EH (cell line): ENCODE data around the gene AGXT.
"Not testable (repeated sequence)": the region's sequence is repeated elsewhere in the genome, so short reads cannot be mapped to it uniquely, and the experiment has no call there.

Experiments used
- DNase-seq: peaks from one replicate; pipeline ENCODE4 v3.0.0-alpha.2; 2015; ENCODE audit warnings: low read depth

The AGXT gene

GRCh38 chr2:240840435-240841060, 28.1 kb upstream of the AGXT start:
- DNase-seq = peak; percentile 78

GRCh38 chr2:240846309-240846708, 22.3 kb upstream of the AGXT start:
- DNase-seq = not testable (repeated sequence)

- no peak for DNase-seq
Observed at GRCh38 chr2:240846873-240847595, 21.6 kb upstream of the AGXT start.

- no peak for DNase-seq
Observed at GRCh38 chr2:240847817-240848216, 20.8 kb upstream of the AGXT start.

GRCh38 chr2:240848900-240849680, 19.5 kb upstream of the AGXT start:
- no peak for DNase-seq

- no peak for DNase-seq
Observed at GRCh38 chr2:240850026-240850425, 18.6 kb upstream of the AGXT start.

GRCh38 chr2:240850756-240851077, 17.9 kb upstream of the AGXT start:
- no peak for DNase-seq

- peak; percentile 78 for DNase-seq
Observed at GRCh38 chr2:240851078-240851991, 17.3 kb upstream of the AGXT start.

GRCh38 chr2:240852671-240853314, 15.8 kb upstream of the AGXT start:
- DNase-seq = no peak

GRCh38 chr2:240855670-240856069, 13.0 kb upstream of the AGXT start:
- DNase-seq = no peak

GRCh38 chr2:240856151-240856980, 12.3 kb upstream of the AGXT start:
- no peak for DNase-seq

GRCh38 chr2:240857039-240858008, 11.3 kb upstream of the AGXT start:
- DNase-seq = no peak

- no peak for DNase-seq
Observed at GRCh38 chr2:240858321-240858720, 10.3 kb upstream of the AGXT start.

GRCh38 chr2:240858871-240859270, 9.8 kb upstream of the AGXT start:
- DNase-seq = no peak

- no peak for DNase-seq
Observed at GRCh38 chr2:240861547-240861946, 7.1 kb upstream of the AGXT start.

GRCh38 chr2:240864475-240864874, 4.1 kb upstream of the AGXT start:
- no peak for DNase-seq

- DNase-seq = no peak
Observed at GRCh38 chr2:240865391-240865790, 3.2 kb upstream of the AGXT start.

GRCh38 chr2:240869109-240869955, 708 bp downstream of the AGXT start:
- no peak for DNase-seq
